PC-3 (cell line): ENCODE results near the gene FGF11. TPM values are rescaled to one million over a fixed set of nuclear protein-coding genes. Genes with fewer than 3 reads are reported as not detected.
A peak's percentile ranks its signal among the peaks of the same experiment; 100 is the strongest.

Experiments
- ATAC-seq: fragments of 200-7000 bp; cut with Tn5 transposase; 2 replicates; pipeline ENCODE4 v1.9.1; 2020; ENCODE audit warnings: mild to moderate bottlenecking, moderate library complexity
- BruUV-seq: library from RNA; stranded (reverse); fragments of 400-500 nt; replicated peaks from 2 replicates; lab custom pipeline; 2021; lab: Mats Ljungman, UMichigan
- CTCF ChIA-PET: fragments of 300-600 bp; sonication (Branson Sonifier 250); formaldehyde crosslinking; loops from one replicate; lab custom pipeline; 2022; ENCODE audit warnings: antibody characterized with exemption; lab: Charles Lee
- POLR2A ChIA-PET: fragments of 300-600 bp; sonication (Branson Sonifier 250); formaldehyde crosslinking; loops from one replicate; lab custom pipeline; 2022; ENCODE audit warnings: antibody characterized with exemption; ENCODE audit not compliant: unreplicated experiment; lab: Charles Lee
- DNase-seq: peaks from one replicate; pipeline ENCODE4 v3.0.0-alpha.2; 2015
- H2AFZ ChIP-seq: fragments of 300-600 bp; sonication (generic); 2 replicates; pipeline ENCODE4 v1.6.0; 2016; ENCODE audit warnings: antibody characterized with exemption, low read length
- H3F3A ChIP-seq: fragments of 300-600 bp; sonication (generic); one replicate; pipeline ENCODE4 v1.6.0; 2017; ENCODE audit warnings: antibody characterized with exemption, low read length, control low read depth, mild to moderate bottlenecking; ENCODE audit not compliant: unreplicated experiment
- H3K27ac ChIP-seq: fragments of 300-600 bp; sonication (generic); 2 replicates; pipeline ENCODE4 v1.5.1; 2016; ENCODE audit warnings: mild to moderate bottlenecking, low read length
- H3K27me3 ChIP-seq: fragments of 300-600 bp; sonication (generic); 2 replicates; pipeline ENCODE4 v1.6.1; 2016; ENCODE audit warnings: low read length, mixed read lengths
- H3K36me3 ChIP-seq: fragments of 300-600 bp; sonication (generic); 2 replicates; pipeline ENCODE4 v1.6.1; 2016; ENCODE audit warnings: low read depth, mixed run types, low read length, mixed read lengths
- H3K4me1 ChIP-seq: fragments of 300-600 bp; sonication (generic); 2 replicates; pipeline ENCODE4 v1.5.1; 2016; ENCODE audit warnings: low read length; ENCODE audit not compliant: insufficient read depth
- H3K4me2 ChIP-seq: fragments of 300-600 bp; sonication (generic); 2 replicates; pipeline ENCODE4 v1.6.0; 2016; ENCODE audit warnings: low read length
- H3K4me3 ChIP-seq: fragments of 300-600 bp; sonication (generic); 2 replicates; pipeline ENCODE4 v1.5.1; 2016; ENCODE audit warnings: mild to moderate bottlenecking, low read length, mixed read lengths
- H3K79me2 ChIP-seq: fragments of 300-600 bp; sonication (generic); 2 replicates; pipeline ENCODE4 v1.6.1; 2017; ENCODE audit warnings: low read length, mixed read lengths
- H3K9ac ChIP-seq: fragments of 300-600 bp; sonication (generic); 2 replicates; pipeline ENCODE4 v1.6.0; 2016; ENCODE audit warnings: mild to moderate bottlenecking, low read length
- H3K9me2 ChIP-seq: fragments of 300-600 bp; sonication (generic); replicated peaks from 2 replicates; pipeline ENCODE4 v1.6.1; 2016; ENCODE audit warnings: mixed run types, low read length, mixed read lengths
- H3K9me3 ChIP-seq: fragments of 300-600 bp; sonication (generic); 2 replicates; pipeline ENCODE4 v1.6.1; 2016; ENCODE audit warnings: low read length, mixed read lengths
- H4K20me1 ChIP-seq: fragments of 300-600 bp; sonication (generic); 2 replicates; pipeline ENCODE4 v1.6.1; 2016; ENCODE audit warnings: low read length, mixed read lengths
- CTCF ChIP-seq: fragments of 300-600 bp; sonication (generic); conservative IDR thresholded peaks from 2 replicates; pipeline ENCODE4 v1.5.1; 2017; ENCODE audit warnings: antibody characterized with exemption, low read depth, mild to moderate bottlenecking, low read length
- EZH2 ChIP-seq: fragments of 300-600 bp; sonication (generic); IDR thresholded peaks from one replicate; pipeline ENCODE4 v1.6.1; 2017; ENCODE audit warnings: antibody characterized with exemption, mild to moderate bottlenecking, low read length; ENCODE audit not compliant: unreplicated experiment
- EZH2phosphoT487 ChIP-seq: fragments of 300-600 bp; sonication (generic); IDR thresholded peaks from 2 replicates; pipeline ENCODE4 v1.6.1; 2018; ENCODE audit warnings: mild to moderate bottlenecking, antibody characterized with exemption, low read length, borderline replicate concordance
- intact Hi-C: fragments of 100-400 bp; cut with micrococcal nuclease; formaldehyde crosslinking; loops from 2 replicates; pipeline ENCODE4 v1.9.0; 2023
- total RNA-seq: library from RNA; depleted of rRNA; stranded (reverse); fragments of >200 nt; gene quantifications from 2 replicates; pipeline ENCODE4 v1.2.3, GENCODE V29; 2014

FGF11 gene
- total RNA-seq, 1 experiment from 2014 or later: 0.69 TPM

- Histone ChIP-seq H3K36me3 (no peaks in the 10 kb centered on the region), H3K79me2 (no peaks in the 10 kb centered on the region), H4K20me1 (no peaks in the 10 kb centered on the region), H3K9me3 (no peaks in the 10 kb centered on the region), H3K27ac (no peak overlapping the region), H3K4me2 (no peak overlapping the region), H3K9ac (no peak overlapping the region), H2AFZ (no peak overlapping the region), H3K4me3 (no peak overlapping the region), H3K9me2 (no peaks in the 10 kb centered on the region), H3K4me1 (no peaks in the 10 kb centered on the region; the same call in 1 of the 2 replicates), H3K27me3 (no peaks in the 10 kb centered on the region), H3F3A (no peaks in the 10 kb centered on the region)
- TF ChIP-seq EZH2phosphoT487 (no peak), CTCF (no peak), EZH2 (no peak)
- peak; percentile 50 for DNase-seq
- POLR2A ChIA-PET: no interaction called here
- ATAC-seq: no peak
- BruUV-seq: no TSS peak
- intact Hi-C loops: no loop called here
- CTCF ChIA-PET: interaction anchor here (0.6 to 1.0 kb wide), 2 partner anchors 33 to 88 kb away, joined by 3 read pairs; no protein-coding TSS in a partner anchor
These were observed 4.5 kb downstream of the FGF11 start for GRCh38 chr17:7443499-7444485.

GRCh38 chr17:7444682-7445618, 5.6 kb downstream of the FGF11 start, which contains the start of gene CHRNB1:
CHRNB1 (plus strand) TSS chr17:7445061; CDS start chr17:7445128, 67 bp downstream.
- no peaks in the 10 kb centered on the region for H3F3A ChIP-seq
- ChIA-PET CTCF (no interaction called here), POLR2A (no interaction called here)
- TF ChIP-seq EZH2phosphoT487 (no peak), CTCF (no peak), EZH2 (no peak)
- H3K27me3 ChIP-seq: no peaks in the 10 kb centered on the region
- DNase-seq: no peak
- no peak within 1 kb of the TSS for H3K4me2 ChIP-seq
- H3K9me2 ChIP-seq: no peaks in the 10 kb centered on the region
- H3K27ac ChIP-seq: no peak within 1 kb of the TSS
- no TSS peak for BruUV-seq
- H3K79me2 ChIP-seq: no peaks in the 10 kb centered on the region
- H3K36me3 ChIP-seq: no peaks in the 10 kb centered on the region
- no peaks in the 10 kb centered on the region for H3K4me1 ChIP-seq
- H3K9me3 ChIP-seq: no peaks in the 10 kb centered on the region
- intact Hi-C loops: no loop called here
- ATAC-seq: no peak
- no peak within 1 kb of the TSS for H3K4me3 ChIP-seq
- no peaks in the 10 kb centered on the region for H4K20me1 ChIP-seq
- H3K9ac ChIP-seq: no peak within 1 kb of the TSS
- H2AFZ ChIP-seq: no peak within 1 kb of the TSS
